HG03460 (cell line): Measurements from ENCODE around the gene MACROH2A1.
A peak's percentile ranks its signal among the peaks of the same experiment; 100 is the strongest.
"Not testable (repeated sequence)": the region's sequence is repeated elsewhere in the genome, so short reads cannot be mapped to it uniquely, and the experiment has no call there.

Experiments used
- ATAC-seq: cut with Tn5 transposase; IDR thresholded peaks from one replicate; pipeline ENCODE4 v1.9.1; 2021; ENCODE audit not compliant: unreplicated experiment

MACROH2A1 gene

GRCh38 chr5:135379046-135379654 lies 19.9 kb downstream of the MACROH2A1 start:
- ATAC-seq, result no peak

- ATAC-seq, result no peak
Measured at GRCh38 chr5:135377751-135378680, 21.0 kb downstream of the MACROH2A1 start.

GRCh38 chr5:135376961-135377624 lies 21.9 kb downstream of the MACROH2A1 start:
- peak; percentile 81 for ATAC-seq

- ATAC-seq, result no peak
Measured at GRCh38 chr5:135375040-135375793, 23.8 kb downstream of the MACROH2A1 start.

- no peak for ATAC-seq
Measured at GRCh38 chr5:135373736-135374515, 25.1 kb downstream of the MACROH2A1 start.

- no peak for ATAC-seq
Measured at GRCh38 chr5:135372654-135373381, 26.2 kb downstream of the MACROH2A1 start.

GRCh38 chr5:135371622-135372232 lies 27.3 kb downstream of the MACROH2A1 start:
- ATAC-seq, result no peak

GRCh38 chr5:135369952-135370351 lies 29.1 kb downstream of the MACROH2A1 start:
- ATAC-seq, result no peak

GRCh38 chr5:135367554-135367953 lies 31.5 kb downstream of the MACROH2A1 start:
- no peak for ATAC-seq

GRCh38 chr5:135367076-135367475 lies 32.0 kb downstream of the MACROH2A1 start:
- no peak for ATAC-seq

GRCh38 chr5:135365281-135365680 lies 33.8 kb downstream of the MACROH2A1 start:
- no peak for ATAC-seq

GRCh38 chr5:135364421-135365262 lies 34.4 kb downstream of the MACROH2A1 start:
- ATAC-seq, result no peak

GRCh38 chr5:135363342-135363741 lies 35.7 kb downstream of the MACROH2A1 start:
- not testable (repeated sequence) for ATAC-seq

- ATAC-seq, result no peak
Measured at GRCh38 chr5:135362102-135362501, 36.9 kb downstream of the MACROH2A1 start.

- ATAC-seq, result no peak
Measured at GRCh38 chr5:135360278-135361274, 38.5 kb downstream of the MACROH2A1 start.

- ATAC-seq, result no peak
Measured at GRCh38 chr5:135359374-135360165, 39.5 kb downstream of the MACROH2A1 start.
